IPS DF 6.9 (cell line): ENCODE data around the gene NBEAL1.
"Not testable (repeated sequence)": the region's sequence is repeated elsewhere in the genome, so short reads cannot be mapped to it uniquely, and the experiment has no call there.

Source experiments
- DNase-seq: peaks from one replicate; pipeline ENCODE4 v3.0.0-alpha.2; 2013; ENCODE audit warnings: low read depth, low spot score
- H3K27ac ChIP-seq: one replicate; pipeline ENCODE4 v1.5.1; 2013; ENCODE audit warnings: low read length, control low read depth
- H3K27me3 ChIP-seq: 2 replicates; pipeline ENCODE4 v1.6.1; 2013; ENCODE audit warnings: mild to moderate bottlenecking, low read length; ENCODE audit not compliant: control insufficient read depth, insufficient read depth
- H3K36me3 ChIP-seq: 2 replicates; pipeline ENCODE4 v1.6.1; 2013; ENCODE audit warnings: low read length; ENCODE audit not compliant: control insufficient read depth, insufficient read depth
- H3K4me1 ChIP-seq: 2 replicates; pipeline ENCODE4 v1.6.1; 2013; ENCODE audit warnings: low read length; ENCODE audit not compliant: control insufficient read depth, insufficient read depth
- H3K4me3 ChIP-seq: 2 replicates; pipeline ENCODE4 v1.5.1; 2013; ENCODE audit warnings: mild to moderate bottlenecking, low read length
- H3K9me3 ChIP-seq: 2 replicates; pipeline ENCODE4 v1.6.1; 2013; ENCODE audit warnings: low read length, inconsistent platforms; ENCODE audit not compliant: control insufficient read depth, insufficient read depth
- WGBS: extraction: QIAGEN DNeasy Blood & Tissue Kit; methylation state at CpG from one replicate; pipeline ENCODE4 v1.1.7; 2013; ENCODE audit warnings: mixed read lengths, missing lambda C conversion rate; ENCODE audit not compliant: insufficient read length, insufficient coverage; 5-methylcytosine and 5-hydroxymethylcytosine counted together

NBEAL1 gene

GRCh38 chr2:203070701-203071100 lies 56.0 kb downstream of the NBEAL1 start:
- Histone ChIP-seq H3K36me3 (no peaks in the 10 kb centered on the region), H3K27ac (no peak overlapping the region), H3K27me3 (no peaks in the 10 kb centered on the region), H3K4me3 (no peak overlapping the region), H3K9me3 (no peaks in the 10 kb centered on the region), H3K4me1 (no peaks in the 10 kb centered on the region)
- no peak for DNase-seq
- WGBS: no CpG with 5 or more reads among the region's 2 CpGs

- no peaks in the 10 kb centered on the region for H3K27me3 ChIP-seq
- H3K36me3 ChIP-seq: no peaks in the 10 kb centered on the region
- H3K9me3 ChIP-seq: no peaks in the 10 kb centered on the region
- DNase-seq: no peak
- H3K4me1 ChIP-seq: no peaks in the 10 kb centered on the region
- no peak overlapping the region for H3K4me3 ChIP-seq
- no peak overlapping the region for H3K27ac ChIP-seq
Measured at GRCh38 chr2:203071148-203071547, 56.5 kb downstream of the NBEAL1 start.

GRCh38 chr2:203072371-203072770 lies 57.7 kb downstream of the NBEAL1 start:
- no peaks in the 10 kb centered on the region for H3K27me3 ChIP-seq
- no peak overlapping the region for H3K27ac ChIP-seq
- H3K4me3 ChIP-seq: no peak overlapping the region
- H3K4me1 ChIP-seq: no peaks in the 10 kb centered on the region
- H3K36me3 ChIP-seq: no peaks in the 10 kb centered on the region
- H3K9me3 ChIP-seq: no peaks in the 10 kb centered on the region
- no peak for DNase-seq

GRCh38 chr2:203077451-203077850 lies 62.8 kb downstream of the NBEAL1 start:
- no peak for DNase-seq

GRCh38 chr2:203080447-203081045 lies 65.9 kb downstream of the NBEAL1 start:
- no CpG with 5 or more reads among the region's 2 CpGs for WGBS
- no peak overlapping the region for H3K27ac ChIP-seq
- no peak for DNase-seq
- no peaks in the 10 kb centered on the region for H3K36me3 ChIP-seq
- no peaks in the 10 kb centered on the region for H3K27me3 ChIP-seq
- no peaks in the 10 kb centered on the region for H3K9me3 ChIP-seq
- H3K4me1 ChIP-seq: no peaks in the 10 kb centered on the region
- no peak overlapping the region for H3K4me3 ChIP-seq

More at GRCh38 chr2:203077451-203077850, 62.8 kb downstream of the NBEAL1 start:
- Histone ChIP-seq H3K27me3 (no peaks in the 10 kb centered on the region), H3K4me3 (no peak overlapping the region), H3K9me3 (no peaks in the 10 kb centered on the region), H3K27ac (no peak overlapping the region), H3K36me3 (no peaks in the 10 kb centered on the region), H3K4me1 (no peaks in the 10 kb centered on the region)
- WGBS: no CpG with 5 or more reads among the region's 3 CpGs

GRCh38 chr2:203083328-203083727 lies 68.7 kb downstream of the NBEAL1 start:
- WGBS: no CpG with 5 or more reads among the region's 2 CpGs
- Histone ChIP-seq H3K9me3 (no peaks in the 10 kb centered on the region), H3K4me3 (no peak overlapping the region), H3K27me3 (no peaks in the 10 kb centered on the region), H3K27ac (no peak overlapping the region), H3K4me1 (no peaks in the 10 kb centered on the region), H3K36me3 (no peaks in the 10 kb centered on the region)
- no peak for DNase-seq

- not testable (repeated sequence) for H3K27ac ChIP-seq, H3K36me3 ChIP-seq, H3K9me3 ChIP-seq, DNase-seq, H3K4me1 ChIP-seq, H3K4me3 ChIP-seq, H3K27me3 ChIP-seq
- no CpG with 5 or more reads among the region's 1 CpG for WGBS
Measured at GRCh38 chr2:203086381-203086780, 71.7 kb downstream of the NBEAL1 start.

GRCh38 chr2:203090721-203091120 lies 76.0 kb downstream of the NBEAL1 start:
- not testable (repeated sequence) for H3K27ac ChIP-seq, H3K27me3 ChIP-seq, H3K4me1 ChIP-seq, H3K36me3 ChIP-seq, H3K4me3 ChIP-seq, H3K9me3 ChIP-seq, DNase-seq
- no CpG with 5 or more reads among the region's 4 CpGs for WGBS

- no CpG with 5 or more reads among the region's 1 CpG for WGBS
- H3K36me3 ChIP-seq: no peaks in the 10 kb centered on the region
Measured at GRCh38 chr2:203097735-203098134, 83.1 kb downstream of the NBEAL1 start.

GRCh38 chr2:203102357-203102756 lies 87.7 kb downstream of the NBEAL1 start:
- no CpG with 5 or more reads among the region's 1 CpG for WGBS
- not testable (repeated sequence) for H3K4me3 ChIP-seq, H3K36me3 ChIP-seq, H3K4me1 ChIP-seq, H3K27me3 ChIP-seq, H3K27ac ChIP-seq, DNase-seq, H3K9me3 ChIP-seq

More at GRCh38 chr2:203097735-203098134, 83.1 kb downstream of the NBEAL1 start:
- no peak overlapping the region for H3K27ac ChIP-seq
- no peaks in the 10 kb centered on the region for H3K27me3 ChIP-seq
- no peaks in the 10 kb centered on the region for H3K9me3 ChIP-seq
- DNase-seq: no peak
- H3K4me3 ChIP-seq: no peak overlapping the region
- no peaks in the 10 kb centered on the region for H3K4me1 ChIP-seq

GRCh38 chr2:203104273-203104672 lies 89.6 kb downstream of the NBEAL1 start:
- Histone ChIP-seq H3K27ac (no peak overlapping the region), H3K9me3 (no peaks in the 10 kb centered on the region), H3K36me3 (no peaks in the 10 kb centered on the region), H3K4me3 (no peak overlapping the region), H3K27me3 (no peaks in the 10 kb centered on the region), H3K4me1 (no peaks in the 10 kb centered on the region)
- DNase-seq: no peak
